ENCODE data around the gene ZNF628.
"Not testable (repeated sequence)": the region's sequence is repeated elsewhere in the genome, so short reads cannot be mapped to it uniquely, and the experiment has no call there.

ZNF628 gene

GRCh38 chr19:55484593-55485438 lies 8.4 kb downstream of the ZNF628 start, which contains the start of gene NAT14:
NAT14 (plus strand) TSS chr19:55485188; CDS start chr19:55485709, 521 bp downstream.
- DNase-seq (ENCODE audit: low read depth): no peak

- no peak for DNase-seq (ENCODE audit: low read depth)
Observed at GRCh38 chr19:55485439-55486011, 9.1 kb downstream of the ZNF628 start.

GRCh38 chr19:55486043-55486970 lies 9.9 kb downstream of the ZNF628 start:
- DNase-seq (ENCODE audit: low read depth): no peak

- DNase-seq (ENCODE audit: low read depth): peak; percentile 24
Observed at GRCh38 chr19:55486971-55487923, 10.8 kb downstream of the ZNF628 start.

- DNase-seq (ENCODE audit: low read depth): no peak
Observed at GRCh38 chr19:55487924-55488687, 11.7 kb downstream of the ZNF628 start, which contains the start of gene SSC5D. SSC5D (plus strand) TSS chr19:55488436; CDS start chr19:55488590, 154 bp downstream.

GRCh38 chr19:55488986-55489710 lies 12.7 kb downstream of the ZNF628 start:
- DNase-seq (ENCODE audit: low read depth): no peak

GRCh38 chr19:55489711-55490477 lies 13.5 kb downstream of the ZNF628 start:
- DNase-seq (ENCODE audit: low read depth): no peak

- DNase-seq (ENCODE audit: low read depth): no peak
Observed at GRCh38 chr19:55490478-55491432, 14.3 kb downstream of the ZNF628 start.

- no peak for DNase-seq (ENCODE audit: low read depth)
Observed at GRCh38 chr19:55491546-55492360, 15.3 kb downstream of the ZNF628 start.

GRCh38 chr19:55492362-55492944 lies 16.0 kb downstream of the ZNF628 start:
- DNase-seq (ENCODE audit: low read depth): no peak

GRCh38 chr19:55493052-55493644 lies 16.7 kb downstream of the ZNF628 start:
- no peak for DNase-seq (ENCODE audit: low read depth)

GRCh38 chr19:55493645-55494171 lies 17.3 kb downstream of the ZNF628 start:
- no peak for DNase-seq (ENCODE audit: low read depth)

- DNase-seq (ENCODE audit: low read depth): no peak
Observed at GRCh38 chr19:55494172-55494761, 17.9 kb downstream of the ZNF628 start.

- no peak for DNase-seq (ENCODE audit: low read depth)
Observed at GRCh38 chr19:55495646-55496349, 19.4 kb downstream of the ZNF628 start.

- DNase-seq (ENCODE audit: low read depth): not testable (repeated sequence)
Observed at GRCh38 chr19:55496820-55497219, 20.4 kb downstream of the ZNF628 start.
